ENCODE data around the gene NTN1. TPM values are rescaled to one million over a fixed set of nuclear protein-coding genes. Genes with fewer than 3 reads are reported as not detected.
A peak's percentile ranks its signal among the peaks of the same experiment; 100 is the strongest.

The NTN1 gene
- total RNA-seq, 2 experiments from 2014 or later: 0.28 TPM; not detected in 1

- peaks cover 38% of the 10 kb centered on the region for H3K27me3 Mint-ChIP-seq
- no peak overlapping the region for H3K27ac Mint-ChIP-seq
- CTCF ChIA-PET: interaction anchor here (0.6 to 2.6 kb wide), 44 partner anchors 8 to 616 kb away, joined by 3 to 10 read pairs (median 4); partner anchors contain the start of genes PIK3R5 and PIK3R6
- H3K9me3 Mint-ChIP-seq (ENCODE audit: low read depth): no peaks in the 10 kb centered on the region
- peak; percentile 72 for ATAC-seq
- no peaks in the 10 kb centered on the region for H3K36me3 Mint-ChIP-seq
- peak; percentile 83 for DNase-seq
- H3K4me3 Mint-ChIP-seq: no peak overlapping the region
- peaks cover 7% of the 10 kb centered on the region for H3K4me1 Mint-ChIP-seq
These were observed 23.2 kb upstream of the NTN1 start for GRCh38 chr17:8997994-8998628.

- H3K36me3 Mint-ChIP-seq: no peaks in the 10 kb centered on the region
- ATAC-seq (no peak), DNase-seq (no peak)
- no peaks in the 10 kb centered on the region for H3K9me3 Mint-ChIP-seq (ENCODE audit: low read depth)
- H3K4me3 Mint-ChIP-seq: no peak overlapping the region
- CTCF ChIA-PET: no interaction called here
- no peak overlapping the region for H3K27ac Mint-ChIP-seq
- H3K4me1 Mint-ChIP-seq: peaks cover 9% of the 10 kb centered on the region
- peaks cover 69% of the 10 kb centered on the region for H3K27me3 Mint-ChIP-seq
These were observed 19.8 kb upstream of the NTN1 start for GRCh38 chr17:9001559-9001958.

GRCh38 chr17:9002227-9002605, 19.1 kb upstream of the NTN1 start:
- DNase-seq (no peak), ATAC-seq (no peak)
- peak overlapping the region; percentile 28 for H3K4me3 Mint-ChIP-seq
- H3K27me3 Mint-ChIP-seq: peaks cover 75% of the 10 kb centered on the region
- H3K27ac Mint-ChIP-seq: no peak overlapping the region
- H3K36me3 Mint-ChIP-seq: no peaks in the 10 kb centered on the region
- CTCF ChIA-PET: no interaction called here
- no peaks in the 10 kb centered on the region for H3K9me3 Mint-ChIP-seq (ENCODE audit: low read depth)
- peaks cover 9% of the 10 kb centered on the region for H3K4me1 Mint-ChIP-seq

- DNase-seq (no peak), ATAC-seq (peak; percentile 57)
- peak overlapping the region; percentile 28 for H3K4me3 Mint-ChIP-seq
- peaks cover 9% of the 10 kb centered on the region for H3K4me1 Mint-ChIP-seq
- H3K9me3 Mint-ChIP-seq (ENCODE audit: low read depth): no peaks in the 10 kb centered on the region
- H3K27me3 Mint-ChIP-seq: peaks cover 79% of the 10 kb centered on the region
- CTCF ChIA-PET: interaction anchor here (0.7 kb wide), 1 partner anchor 124 kb away, joined by 3 read pairs; no protein-coding TSS in a partner anchor
- no peak overlapping the region for H3K27ac Mint-ChIP-seq
- H3K36me3 Mint-ChIP-seq: no peaks in the 10 kb centered on the region
These were observed 18.5 kb upstream of the NTN1 start for GRCh38 chr17:9002606-9003354.

GRCh38 chr17:9003355-9004131, 17.8 kb upstream of the NTN1 start:
- peaks cover 78% of the 10 kb centered on the region for H3K27me3 Mint-ChIP-seq
- H3K36me3 Mint-ChIP-seq: no peaks in the 10 kb centered on the region
- peaks cover 9% of the 10 kb centered on the region for H3K4me1 Mint-ChIP-seq
- H3K4me3 Mint-ChIP-seq: no peak overlapping the region
- CTCF ChIA-PET: interaction anchor here (0.7 kb wide), 1 partner anchor 125 kb away, joined by 3 read pairs; no protein-coding TSS in a partner anchor
- no peak for ATAC-seq
- H3K9me3 Mint-ChIP-seq (ENCODE audit: low read depth): no peaks in the 10 kb centered on the region
- H3K27ac Mint-ChIP-seq: no peak overlapping the region
- DNase-seq: no peak

GRCh38 chr17:9004132-9004960, 17.0 kb upstream of the NTN1 start:
- no peak for ATAC-seq

GRCh38 chr17:9004961-9005285, 16.4 kb upstream of the NTN1 start:
- no peak for DNase-seq
- peaks cover 9% of the 10 kb centered on the region for H3K4me1 Mint-ChIP-seq
- peaks cover 78% of the 10 kb centered on the region for H3K27me3 Mint-ChIP-seq
- ATAC-seq: no peak
- no peaks in the 10 kb centered on the region for H3K9me3 Mint-ChIP-seq (ENCODE audit: low read depth)
- CTCF ChIA-PET: no interaction called here
- no peaks in the 10 kb centered on the region for H3K36me3 Mint-ChIP-seq
- no peak overlapping the region for H3K4me3 Mint-ChIP-seq
- H3K27ac Mint-ChIP-seq: no peak overlapping the region

More at GRCh38 chr17:9004132-9004960, 17.0 kb upstream of the NTN1 start:
- Mint-ChIP-seq H3K27me3 (peaks cover 76% of the 10 kb centered on the region), H3K27ac (no peak overlapping the region), H3K4me3 (no peak overlapping the region), H3K4me1 (peaks cover 9% of the 10 kb centered on the region), H3K36me3 (no peaks in the 10 kb centered on the region), H3K9me3 (ENCODE audit: low read depth) (no peaks in the 10 kb centered on the region)
- CTCF ChIA-PET: no interaction called here
- no peak for DNase-seq

- ATAC-seq (no peak), DNase-seq (no peak)
- Mint-ChIP-seq H3K4me1 (peaks cover 9% of the 10 kb centered on the region), H3K4me3 (no peak overlapping the region), H3K27ac (no peak overlapping the region), H3K9me3 (ENCODE audit: low read depth) (no peaks in the 10 kb centered on the region), H3K36me3 (no peaks in the 10 kb centered on the region), H3K27me3 (peaks cover 77% of the 10 kb centered on the region)
- CTCF ChIA-PET: interaction anchor here (1.3 kb wide), 1 partner anchor 9 kb away, joined by 4 read pairs; no protein-coding TSS in a partner anchor
These were observed 15.0 kb upstream of the NTN1 start for GRCh38 chr17:9006175-9006767.

- H3K4me1 Mint-ChIP-seq: peaks cover 6% of the 10 kb centered on the region
- no peaks in the 10 kb centered on the region for H3K36me3 Mint-ChIP-seq
- H3K27ac Mint-ChIP-seq: no peak overlapping the region
- CTCF ChIA-PET: interaction anchor here (1.3 kb wide), 1 partner anchor 10 kb away, joined by 4 read pairs; no protein-coding TSS in a partner anchor
- no peak for DNase-seq
- no peak for ATAC-seq
- H3K27me3 Mint-ChIP-seq: peaks cover 71% of the 10 kb centered on the region
- no peak overlapping the region for H3K4me3 Mint-ChIP-seq
- no peaks in the 10 kb centered on the region for H3K9me3 Mint-ChIP-seq (ENCODE audit: low read depth)
These were observed 14.1 kb upstream of the NTN1 start for GRCh38 chr17:9007052-9007714.

- Mint-ChIP-seq H3K27ac (no peak overlapping the region), H3K4me1 (no peaks in the 10 kb centered on the region), H3K9me3 (ENCODE audit: low read depth) (no peaks in the 10 kb centered on the region), H3K4me3 (no peak overlapping the region), H3K27me3 (peaks cover 70% of the 10 kb centered on the region), H3K36me3 (no peaks in the 10 kb centered on the region)
- no peak for ATAC-seq
- no peak for DNase-seq
- CTCF ChIA-PET: no interaction called here
These were observed 12.2 kb upstream of the NTN1 start for GRCh38 chr17:9009096-9009495.

GRCh38 chr17:9009737-9010136, 11.6 kb upstream of the NTN1 start:
- no peaks in the 10 kb centered on the region for H3K4me1 Mint-ChIP-seq
- CTCF ChIA-PET: interaction anchor here (0.8 kb wide), 1 partner anchor 11 kb away, joined by 3 read pairs; no protein-coding TSS in a partner anchor
- H3K27ac Mint-ChIP-seq: no peak overlapping the region
- H3K27me3 Mint-ChIP-seq: peaks cover 68% of the 10 kb centered on the region
- no peak overlapping the region for H3K4me3 Mint-ChIP-seq
- ATAC-seq: no peak
- H3K9me3 Mint-ChIP-seq (ENCODE audit: low read depth): no peaks in the 10 kb centered on the region
- H3K36me3 Mint-ChIP-seq: no peaks in the 10 kb centered on the region
- no peak for DNase-seq

GRCh38 chr17:9011001-9011400, 10.3 kb upstream of the NTN1 start:
- Mint-ChIP-seq H3K9me3 (ENCODE audit: low read depth) (no peaks in the 10 kb centered on the region), H3K27me3 (peaks cover 59% of the 10 kb centered on the region), H3K36me3 (no peaks in the 10 kb centered on the region), H3K27ac (no peak overlapping the region), H3K4me3 (no peak overlapping the region), H3K4me1 (no peaks in the 10 kb centered on the region)
- CTCF ChIA-PET: interaction anchor here (1.0 kb wide), 1 partner anchor 13 kb away, joined by 3 read pairs; no protein-coding TSS in a partner anchor
- no peak for ATAC-seq
- no peak for DNase-seq
